ENCODE measurements around the gene PIH1D2. TPM values are rescaled to one million over a fixed set of nuclear protein-coding genes. Genes with fewer than 3 reads are reported as not detected.
A peak's percentile ranks its signal among the peaks of the same experiment; 100 is the strongest.
"Not testable (repeated sequence)": the region's sequence is repeated elsewhere in the genome, so short reads cannot be mapped to it uniquely, and the experiment has no call there.

PIH1D2 gene, protein sequence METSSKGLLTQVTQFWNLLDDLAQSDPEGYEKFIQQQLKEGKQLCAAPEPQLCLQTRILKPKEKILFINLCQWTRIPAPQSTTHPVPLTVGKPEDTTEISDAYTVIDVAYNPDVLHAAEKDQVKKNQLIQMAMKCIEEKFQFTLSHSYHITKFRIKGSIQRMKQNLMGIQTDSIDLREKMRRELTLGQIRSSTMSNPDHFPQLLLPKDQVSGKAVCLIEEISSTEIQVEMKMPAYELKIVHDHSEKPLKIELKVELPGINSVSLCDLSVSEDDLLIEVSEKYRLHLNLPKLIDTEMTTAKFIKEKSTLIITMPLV
- 1.1 TPM for polyA plus RNA-seq (2013, experiment 1 of 2; ENCODE audit: insufficient read length)
- 1.5 TPM for polyA plus RNA-seq (2013, experiment 2 of 2; ENCODE audit: insufficient read length)

DNA sequence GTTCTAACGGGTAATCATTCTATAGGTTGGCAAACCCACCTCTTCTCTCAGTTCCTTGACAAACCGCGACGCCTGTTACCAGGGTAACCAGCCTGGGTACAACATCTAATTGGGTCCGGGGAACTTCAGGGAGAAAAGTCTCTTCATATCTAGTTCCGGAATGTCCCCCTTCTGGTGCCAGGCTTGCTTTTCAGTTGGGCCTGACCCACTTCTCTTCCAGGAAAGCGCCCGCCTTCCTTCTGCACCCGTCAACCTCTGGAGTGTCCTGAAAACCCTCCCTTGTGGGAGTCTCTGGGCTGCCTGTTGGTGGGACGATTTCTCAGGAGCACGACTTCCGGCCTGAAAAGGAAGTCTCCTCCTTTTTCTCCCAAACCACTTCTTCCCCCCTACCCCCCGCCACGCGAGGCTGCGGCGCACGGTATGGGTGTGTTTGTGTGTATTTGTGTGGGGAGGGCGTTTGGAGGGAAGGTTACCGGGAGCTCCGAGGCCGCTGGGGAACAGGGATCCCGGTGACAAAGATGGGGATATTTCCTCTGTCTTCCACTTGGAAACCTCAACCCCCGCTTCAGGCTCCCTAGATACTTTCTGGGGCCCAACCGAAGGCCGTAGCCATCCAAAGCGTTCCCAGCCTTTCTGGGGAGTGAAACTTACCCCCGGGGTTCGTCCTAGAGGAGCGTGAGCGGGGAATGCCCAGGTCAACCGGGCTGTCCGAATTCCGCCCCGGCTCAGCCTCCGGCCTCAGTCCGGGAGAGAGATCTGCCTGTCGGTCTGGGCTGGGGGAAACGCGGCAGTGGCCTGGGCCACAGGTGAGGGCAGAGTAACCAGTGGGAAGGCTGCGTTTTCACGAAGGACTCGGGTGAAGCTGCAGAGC, at the start of gene PIH1D2, which contains the start of gene NKAPD1:
TSS of gene PIH1D2 (minus strand) at position 77 of the 871 bp plus-strand sequence. CDS start 843 bp downstream, outside the sequence.
TSS of gene NKAPD1 (plus strand) at position 359 of the 871 bp plus-strand sequence. CDS start 1,276 bp downstream, outside the sequence.
- peak; percentile 88 for DNase-seq

DNA sequence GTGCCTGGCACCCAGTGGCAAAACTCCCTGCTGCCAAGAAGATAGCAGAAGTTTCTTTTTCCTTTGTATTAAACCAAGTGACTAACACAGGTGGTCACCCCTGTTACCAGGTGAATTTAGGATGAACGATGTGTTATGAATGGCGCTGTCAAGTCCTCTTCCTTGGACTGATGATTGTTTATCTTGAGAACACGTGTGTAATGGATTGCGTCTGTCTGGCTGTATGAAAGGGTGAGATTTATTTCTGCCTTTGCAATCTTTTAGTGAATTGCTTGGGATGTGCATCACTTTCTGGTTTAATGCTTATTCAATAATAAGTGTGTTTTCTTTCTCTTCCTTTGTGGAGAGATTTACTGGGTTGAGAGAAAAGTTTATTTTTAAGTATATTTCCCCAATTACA, 49.3 kb upstream of the PIH1D2 start:
- no peak for DNase-seq

GRCh38 chr11:112121981-112122615, 48.3 kb upstream of the PIH1D2 start:
- no peak for DNase-seq

DNA sequence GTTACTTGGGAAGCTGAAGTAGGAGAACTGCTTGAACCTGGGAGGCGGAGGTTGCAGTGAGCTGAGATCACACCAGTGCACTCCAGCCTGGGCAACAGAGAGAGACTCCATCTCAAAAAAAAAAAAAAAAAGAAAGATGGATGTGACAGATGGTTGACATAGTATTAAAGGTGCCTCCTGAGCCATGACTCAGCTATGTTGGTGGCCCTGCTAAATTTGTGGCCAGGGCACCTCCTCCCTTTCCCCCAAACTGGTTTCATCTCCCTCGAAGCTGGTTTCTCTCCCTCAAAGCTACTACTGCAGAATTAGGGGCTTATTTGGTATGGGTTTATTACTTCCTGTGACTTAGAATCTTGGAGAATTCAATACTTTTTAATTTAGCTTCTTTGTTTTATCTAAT, 44.4 kb upstream of the PIH1D2 start:
- DNase-seq = no peak

DNA sequence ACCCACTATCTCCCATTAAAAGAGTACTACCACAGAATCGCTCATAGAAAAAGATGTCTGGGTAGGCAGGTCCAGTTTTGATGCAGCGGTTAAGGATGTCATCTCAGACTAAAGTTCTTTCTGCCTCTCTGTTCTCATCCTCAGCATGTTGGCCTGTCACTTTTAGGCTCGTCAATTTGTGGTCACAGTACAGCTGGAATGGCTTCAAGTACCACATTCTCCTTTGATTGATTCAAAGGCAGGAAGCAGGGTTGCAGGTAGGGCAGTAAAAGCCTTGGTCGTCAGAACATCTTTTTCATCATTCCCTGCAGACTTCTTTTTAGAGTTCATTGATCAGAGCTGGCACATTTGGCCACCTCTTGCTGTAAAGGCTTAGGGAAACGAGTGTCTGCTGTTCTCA, 41.6 kb upstream of the PIH1D2 start:
- no peak for DNase-seq

DNA sequence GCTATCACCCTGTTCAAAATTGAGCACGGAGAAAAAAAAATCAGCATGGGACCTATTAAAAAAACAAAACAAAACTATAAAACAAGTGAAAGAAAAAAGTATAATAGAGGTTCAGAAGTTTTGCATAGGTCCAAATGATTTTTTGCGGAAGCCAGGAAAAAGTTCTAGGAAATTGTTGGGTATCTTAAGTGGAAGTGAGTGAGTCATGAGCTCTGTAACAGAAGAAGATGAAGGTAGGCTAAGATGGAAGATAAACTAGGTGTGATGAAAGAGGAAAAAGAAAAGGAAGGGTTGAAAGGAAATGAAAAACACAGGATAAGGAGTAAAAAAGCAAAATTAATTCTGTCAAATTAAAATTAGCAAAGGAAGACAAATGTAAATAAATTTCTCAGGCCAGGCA, 40.6 kb upstream of the PIH1D2 start:
- DNase-seq = no peak

- DNase-seq = peak; percentile 65
These were observed 40.0 kb upstream of the PIH1D2 start for GRCh38 chr11:112113539-112114457.

- no peak for DNase-seq
These were observed 32.3 kb upstream of the PIH1D2 start for GRCh38 chr11:112106070-112106469.

- no peak for DNase-seq
These were observed 29.6 kb upstream of the PIH1D2 start for GRCh38 chr11:112103446-112103845.

DNA sequence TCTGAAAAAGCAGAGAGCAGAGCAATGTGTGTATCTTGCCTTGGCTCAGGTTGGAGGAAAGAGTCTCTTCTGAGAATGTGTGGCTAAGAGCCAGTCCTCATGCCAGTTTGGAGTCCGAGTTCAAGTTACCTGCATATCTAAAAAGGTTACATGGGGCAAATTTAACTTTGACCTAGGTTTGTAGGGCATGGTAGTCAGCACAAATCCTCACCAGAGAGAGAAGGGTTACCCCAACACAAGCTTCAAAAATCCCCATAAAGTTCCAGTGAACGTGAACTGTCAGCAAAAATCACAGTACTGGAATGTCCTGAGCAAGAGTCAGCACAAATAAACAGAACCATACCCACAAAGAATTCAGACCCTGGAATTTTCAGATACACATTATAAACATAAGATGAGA, 26.6 kb upstream of the PIH1D2 start:
- peak; percentile 10 for DNase-seq

- no peak for DNase-seq
These were observed 24.1 kb upstream of the PIH1D2 start for GRCh38 chr11:112097734-112098528.

DNA sequence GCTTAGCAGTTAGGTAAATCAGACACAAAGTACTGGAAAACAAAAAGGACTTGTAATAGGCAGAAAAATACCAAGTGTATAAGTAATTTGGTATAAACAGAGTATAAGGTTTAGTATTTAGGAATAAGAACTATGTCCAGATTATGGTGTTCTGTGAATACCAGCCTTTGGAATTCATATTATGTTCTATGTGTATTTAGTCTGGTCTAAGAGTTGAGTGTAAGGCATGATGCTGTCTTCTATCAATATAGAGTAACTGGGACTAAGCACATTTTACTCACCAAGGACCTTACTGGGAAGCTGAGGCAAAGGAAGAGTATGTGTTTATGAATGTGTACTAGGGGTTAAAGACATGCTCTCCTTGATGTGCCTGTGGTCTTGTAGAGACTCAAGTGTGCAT, 22.4 kb upstream of the PIH1D2 start:
- no peak for DNase-seq

GRCh38 chr11:112095302-112095701, 21.5 kb upstream of the PIH1D2 start:
- DNase-seq = not testable (repeated sequence)

DNA sequence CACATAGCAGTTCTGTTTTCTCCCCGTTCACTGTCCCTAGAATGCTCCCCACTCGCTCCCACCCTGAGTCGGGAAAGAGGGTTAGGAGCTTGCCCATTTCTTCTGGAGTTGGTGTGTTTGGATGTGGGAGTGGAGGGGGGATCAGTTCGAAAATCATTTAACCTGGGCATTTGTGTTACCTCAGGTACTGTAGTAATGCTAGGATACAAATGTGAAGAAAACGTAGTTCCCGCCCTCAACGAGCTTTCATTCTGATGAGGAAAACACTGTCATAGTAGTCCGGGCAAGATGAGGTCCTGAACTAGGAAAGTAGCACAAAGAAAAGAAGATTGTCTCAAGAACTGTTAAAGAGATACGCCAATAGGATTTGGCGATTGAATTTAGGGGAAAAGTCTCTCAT, 13.4 kb upstream of the PIH1D2 start:
- DNase-seq = no peak

DNA sequence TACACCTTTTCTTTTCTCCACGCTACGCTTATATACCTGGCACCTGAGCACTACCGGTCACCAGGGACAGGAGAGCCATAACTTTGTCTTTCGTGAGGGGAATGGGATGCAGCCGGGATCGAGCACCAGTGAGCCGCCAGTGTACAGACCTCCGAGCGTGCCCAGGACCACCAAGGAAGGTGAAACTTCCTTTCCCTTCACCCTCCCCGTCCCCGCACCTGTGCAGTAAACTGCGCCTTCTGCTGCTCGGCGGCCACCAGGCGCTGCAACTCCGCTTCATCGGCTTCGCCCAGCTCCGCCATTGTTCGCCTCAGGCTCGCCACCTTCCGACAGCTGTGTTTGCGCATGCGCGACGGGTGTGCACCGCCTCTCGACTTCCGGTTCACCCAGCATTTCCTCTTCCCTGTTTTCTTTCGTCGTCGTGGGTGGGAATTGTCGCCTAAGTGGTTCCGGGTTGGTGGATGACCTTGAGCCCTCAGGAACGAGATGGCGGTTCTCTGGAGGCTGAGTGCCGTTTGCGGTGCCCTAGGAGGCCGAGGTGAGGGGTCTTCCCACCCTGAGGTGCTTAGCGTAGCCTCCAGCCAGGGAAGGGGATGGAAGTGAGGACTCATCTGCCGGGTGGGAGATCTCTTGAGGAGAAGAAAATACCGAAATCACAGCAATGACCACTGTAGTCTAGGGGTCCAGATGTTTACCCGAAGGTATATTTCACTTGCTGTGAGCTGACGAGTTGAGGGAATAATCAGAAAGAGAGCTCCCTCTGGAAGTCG, 12.8 kb upstream of the PIH1D2 start, which contains the start of the genes SDHD and TIMM8B:
TSS of gene SDHD (plus strand) at position 452 of the 770 bp plus-strand sequence. CDS start at position 487, 35 bp downstream.
TSS of gene TIMM8B (minus strand) at position 335 of the 770 bp plus-strand sequence. CDS start at position 302, 33 bp downstream.
- peak; percentile 97 for DNase-seq

GRCh38 chr11:112085822-112086421, 12.1 kb upstream of the PIH1D2 start:
- no peak for DNase-seq

GRCh38 chr11:112082729-112083128, 8.9 kb upstream of the PIH1D2 start:
- no peak for DNase-seq

DNA sequence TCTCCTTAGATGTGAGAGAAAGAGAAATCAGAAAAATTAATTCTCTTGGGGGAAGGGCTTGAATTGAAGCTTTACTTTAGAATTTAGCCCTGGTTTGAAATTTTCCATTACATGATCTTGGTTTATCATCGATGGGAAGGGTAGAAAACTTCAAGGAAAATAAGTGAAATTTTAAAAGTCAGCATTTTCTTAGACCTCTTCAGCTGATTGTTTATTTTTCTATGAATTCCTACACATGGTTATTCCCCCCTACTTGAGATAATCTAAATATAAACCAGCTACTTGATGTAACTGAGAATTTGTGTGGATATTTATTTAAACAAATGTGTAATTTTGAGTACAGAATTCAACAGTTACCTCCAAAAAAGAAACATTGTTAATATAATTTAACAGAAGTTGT, 10.9 kb downstream of the PIH1D2 start:
- no peak for DNase-seq

DNA sequence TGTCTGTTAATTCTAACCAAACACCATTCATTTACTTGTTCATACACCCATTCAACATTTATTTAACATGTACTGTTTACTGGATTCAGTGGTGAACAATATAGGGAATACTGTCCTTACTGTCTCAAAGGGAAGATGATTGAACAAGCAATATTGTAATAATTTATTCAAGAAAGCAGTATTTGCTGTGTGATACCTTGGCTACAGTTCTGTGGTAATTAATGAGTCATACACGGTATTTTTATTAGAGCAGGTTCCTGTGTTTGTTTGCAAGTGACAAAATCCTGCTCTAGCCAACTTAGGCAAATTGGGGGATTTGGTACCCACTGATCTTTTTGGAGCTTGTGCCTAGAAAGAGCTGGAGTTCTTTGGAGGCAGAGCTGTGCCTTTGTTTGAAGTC, 15.7 kb downstream of the PIH1D2 start:
- DNase-seq = no peak
